GM03348 (cell line): ENCODE results near the gene TMEM18.

Experiments
- DNase-seq: peaks from one replicate; pipeline ENCODE4 v3.0.0; 2012; ENCODE audit warnings: low spot score

The TMEM18 gene

DNA sequence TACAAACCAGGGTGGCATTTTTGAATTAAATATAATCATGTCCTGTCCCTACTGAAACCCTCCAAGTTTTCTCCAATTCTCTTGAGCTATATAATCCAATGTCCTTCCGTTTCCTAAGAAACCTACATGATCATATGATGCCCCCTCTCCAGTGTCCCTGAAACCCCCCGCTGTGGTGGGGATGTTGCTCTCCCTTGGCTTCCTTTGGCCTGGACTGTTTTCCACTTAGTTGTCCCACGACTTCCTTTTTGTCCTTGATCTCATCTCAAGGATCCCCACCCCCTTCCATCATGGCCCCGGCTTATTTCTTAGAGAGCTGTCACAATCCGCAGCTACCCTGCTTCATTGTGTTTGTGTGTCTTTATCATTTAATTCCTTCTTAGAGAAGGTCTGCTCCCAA, 43.8 kb downstream of the TMEM18 start:
- DNase-seq = no peak

- DNase-seq = no peak
These were observed 44.7 kb downstream of the TMEM18 start for GRCh38 chr2:632471-632870.

GRCh38 chr2:631741-632140, 45.5 kb downstream of the TMEM18 start:
- no peak for DNase-seq

DNA sequence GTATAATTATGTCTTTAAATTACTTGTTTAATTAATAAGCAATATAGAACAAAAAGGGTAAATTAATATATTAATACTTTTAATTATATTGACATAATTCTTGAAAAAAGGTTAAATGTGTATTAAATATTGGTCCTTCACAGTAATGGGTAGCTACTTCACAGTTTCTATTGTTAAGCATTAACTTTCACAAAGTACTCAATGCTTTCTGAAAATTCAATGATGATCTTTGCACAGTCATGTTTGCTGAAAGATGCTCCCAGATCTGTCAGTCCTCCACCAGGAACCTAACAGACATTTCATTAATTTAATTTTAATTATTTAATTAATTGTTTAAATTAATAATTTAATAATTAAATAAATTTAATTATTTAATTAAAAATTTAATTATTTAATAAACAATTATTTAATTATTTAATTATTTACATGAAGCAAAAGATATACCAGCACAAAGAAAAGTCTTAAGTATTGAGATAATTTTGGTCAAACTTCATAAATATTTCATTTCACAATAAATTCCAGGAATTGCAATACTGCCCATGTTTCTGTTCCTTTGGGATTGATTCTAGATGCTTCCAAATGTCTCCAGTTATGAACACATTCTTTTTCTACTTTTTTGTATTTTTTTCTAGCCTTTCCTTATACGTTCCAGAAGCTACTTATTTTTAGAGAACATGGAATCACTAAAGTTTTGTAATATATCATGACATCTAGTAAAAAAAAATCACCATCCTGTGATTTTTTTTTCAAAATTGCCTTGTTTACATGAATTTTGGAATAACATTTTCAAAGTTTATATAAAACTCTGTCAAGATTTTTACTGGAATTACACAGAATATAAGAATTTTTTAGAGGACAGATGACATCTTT, 46.5 kb downstream of the TMEM18 start:
- no peak for DNase-seq

- no peak for DNase-seq
These were observed 47.2 kb downstream of the TMEM18 start for GRCh38 chr2:629961-630360.

DNA sequence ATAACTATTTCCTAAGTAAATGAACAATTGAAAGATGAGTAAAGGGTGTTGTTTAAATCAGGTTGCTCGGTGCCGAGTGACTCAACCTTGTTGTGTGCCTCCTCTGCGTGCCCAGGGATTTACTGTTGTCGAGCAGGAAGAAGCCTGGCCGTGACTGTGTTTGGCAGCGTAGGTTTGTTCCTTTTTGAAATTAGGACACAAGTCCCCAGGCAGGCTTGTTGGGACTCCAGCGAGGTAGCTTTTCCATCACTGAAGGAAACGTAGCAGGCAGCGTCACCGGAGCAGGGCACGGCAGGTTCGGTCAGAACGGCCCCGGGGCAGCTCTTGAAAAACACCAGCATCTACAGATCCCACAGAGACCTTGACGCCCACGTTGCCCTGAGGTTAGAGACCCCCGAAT, 48.6 kb downstream of the TMEM18 start:
- no peak for DNase-seq

GRCh38 chr2:627926-628560, 49.2 kb downstream of the TMEM18 start:
- DNase-seq = no peak

GRCh38 chr2:627340-627709, 49.9 kb downstream of the TMEM18 start:
- no peak for DNase-seq

GRCh38 chr2:626491-627339, 50.5 kb downstream of the TMEM18 start:
- DNase-seq = no peak

DNA sequence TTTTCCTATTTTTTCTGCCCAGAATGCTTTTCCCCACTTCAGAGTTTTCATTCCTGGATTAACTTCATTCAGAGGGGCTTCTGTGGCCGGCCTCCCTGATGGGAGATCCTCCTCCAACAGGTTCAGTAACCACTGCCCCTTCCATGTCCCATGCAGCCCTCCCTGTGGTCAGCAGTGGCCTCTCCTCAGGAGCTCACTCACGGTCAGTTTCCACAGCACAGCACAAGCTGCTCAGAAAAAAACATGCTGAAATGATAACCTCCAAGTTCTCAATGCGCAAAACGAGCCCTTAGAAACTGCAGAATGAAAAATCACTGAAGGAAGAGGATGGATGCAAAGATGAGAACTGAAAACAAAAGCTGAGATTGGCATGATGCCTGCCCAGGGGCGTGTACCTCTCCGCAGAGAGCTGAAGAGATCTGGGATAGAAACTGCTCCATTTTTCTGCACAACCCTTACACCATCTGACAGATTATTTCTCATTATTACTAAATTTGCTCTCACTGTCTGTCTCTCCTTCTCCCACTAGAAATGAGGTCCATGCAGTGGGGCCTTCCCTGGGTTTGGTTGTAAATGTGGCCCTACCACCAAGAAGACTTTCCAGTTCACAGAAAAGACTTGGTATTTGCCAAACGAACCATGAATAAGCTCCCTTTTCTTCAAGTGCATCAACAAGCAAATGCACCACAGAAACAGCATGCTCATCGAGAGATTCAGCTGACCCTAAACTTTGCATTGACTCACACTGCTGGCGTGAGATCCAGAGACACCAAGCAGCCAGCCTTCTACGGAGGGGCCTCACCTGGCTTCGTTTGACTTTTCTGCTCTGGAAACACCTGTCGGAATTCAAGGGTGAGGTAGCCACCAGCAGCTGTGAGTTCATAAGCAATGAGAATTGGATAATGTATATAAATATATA, 51.5 kb downstream of the TMEM18 start:
- no peak for DNase-seq

GRCh38 chr2:624551-625347, 52.5 kb downstream of the TMEM18 start:
- no peak for DNase-seq

- no peak for DNase-seq
These were observed 53.1 kb downstream of the TMEM18 start for GRCh38 chr2:624096-624495.

- DNase-seq = no peak
These were observed 53.9 kb downstream of the TMEM18 start for GRCh38 chr2:623130-623922.

DNA sequence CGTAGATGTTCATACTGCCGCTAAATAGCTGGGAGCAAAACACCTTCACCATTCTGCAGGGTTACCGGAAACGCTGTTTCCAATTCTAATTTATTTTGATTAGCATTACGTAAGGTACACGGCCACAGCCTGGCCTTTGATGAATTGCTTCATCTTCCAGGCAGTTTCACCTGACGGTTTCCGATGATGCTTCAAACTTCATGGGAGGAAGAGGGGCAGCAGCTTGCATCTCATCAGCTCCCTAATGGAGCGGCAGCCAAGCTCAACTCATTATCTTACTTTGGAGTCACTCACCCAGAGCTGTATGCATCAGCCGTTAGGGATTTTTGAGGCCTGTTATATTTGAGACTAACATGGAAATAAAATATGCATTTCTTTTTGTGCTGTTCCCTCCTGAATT, 54.8 kb downstream of the TMEM18 start:
- no peak for DNase-seq

DNA sequence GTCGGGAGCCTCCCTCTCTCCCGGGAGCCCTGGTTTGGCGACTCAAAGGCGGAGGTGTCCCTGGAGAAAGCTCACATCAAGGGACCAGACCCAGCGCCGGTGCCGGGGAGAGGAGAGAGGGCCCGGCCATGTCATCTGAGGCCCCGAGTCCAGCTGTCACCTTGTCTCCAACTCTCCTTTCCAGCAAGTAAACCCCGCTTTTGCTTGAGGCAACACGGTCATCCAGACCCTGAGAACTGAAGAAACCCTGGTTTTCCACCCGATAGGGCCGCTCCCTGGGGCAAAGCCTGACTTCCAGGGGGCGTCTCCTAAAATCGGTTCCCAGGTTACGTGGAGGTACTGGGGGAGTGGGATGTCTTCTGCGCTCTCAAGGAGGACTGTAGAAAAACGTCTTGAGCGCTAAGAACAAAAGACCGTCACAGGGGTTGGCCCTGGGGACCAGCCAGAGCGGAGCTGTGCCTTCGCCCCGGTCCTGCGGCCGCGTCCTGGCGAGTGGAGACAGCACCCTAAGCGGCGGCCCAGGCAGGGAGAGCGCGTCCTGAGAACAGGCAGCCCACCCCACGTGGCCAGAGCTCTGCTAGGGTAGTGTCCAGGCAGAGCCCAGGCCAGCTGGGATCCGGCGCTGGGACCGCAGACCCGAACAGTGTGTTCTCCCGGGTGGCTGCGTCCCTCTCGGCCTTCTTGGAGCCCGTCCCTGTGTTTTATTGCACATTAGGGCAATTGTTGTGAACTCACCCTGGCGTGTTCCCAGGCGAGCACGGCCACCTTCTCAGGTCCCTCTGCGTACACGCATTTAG, 55.7 kb downstream of the TMEM18 start:
- no peak for DNase-seq

- DNase-seq = no peak
These were observed 56.5 kb downstream of the TMEM18 start for GRCh38 chr2:620471-621302.

GRCh38 chr2:620004-620403, 57.2 kb downstream of the TMEM18 start:
- no peak for DNase-seq

- no peak for DNase-seq
These were observed 58.7 kb downstream of the TMEM18 start for GRCh38 chr2:618422-618990.
